GM10266 (cell line): ENCODE data around the gene PROS1.

Experiments
- DNase-seq: peaks from one replicate; pipeline ENCODE4 v3.0.0; 2012; ENCODE audit errors: extremely low spot score
- TF ChIP-seq, protein P1 (sequence below): IDR thresholded peaks from 2 replicates; pipeline ENCODE4 v1.5.1; 2012; ENCODE audit warnings: mild to moderate bottlenecking, low read depth; ENCODE audit not compliant: control insufficient read depth, insufficient read depth; ENCODE audit errors: missing control alignments

Gene PROS1

DNA sequence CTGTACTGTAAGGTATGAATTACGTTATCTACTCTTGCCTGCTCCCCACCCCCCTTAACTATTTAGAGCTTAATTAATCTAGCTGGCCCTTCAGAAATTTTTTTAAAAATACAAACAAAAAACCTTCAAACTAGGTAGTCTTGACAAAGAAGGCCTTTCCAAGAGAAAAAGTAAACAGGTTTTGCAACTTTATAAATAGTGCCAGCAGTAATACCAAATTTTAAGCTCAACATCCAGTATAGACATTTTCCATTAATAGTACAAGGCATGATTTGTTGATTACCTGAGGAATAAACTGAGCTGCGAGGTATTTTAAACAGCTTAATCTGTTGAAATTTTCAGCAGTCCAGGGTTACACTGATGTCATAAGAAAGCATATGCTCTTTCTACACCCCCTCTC lies 34.6 kb upstream of the PROS1 start:
- TF ChIP-seq, protein P1, sequence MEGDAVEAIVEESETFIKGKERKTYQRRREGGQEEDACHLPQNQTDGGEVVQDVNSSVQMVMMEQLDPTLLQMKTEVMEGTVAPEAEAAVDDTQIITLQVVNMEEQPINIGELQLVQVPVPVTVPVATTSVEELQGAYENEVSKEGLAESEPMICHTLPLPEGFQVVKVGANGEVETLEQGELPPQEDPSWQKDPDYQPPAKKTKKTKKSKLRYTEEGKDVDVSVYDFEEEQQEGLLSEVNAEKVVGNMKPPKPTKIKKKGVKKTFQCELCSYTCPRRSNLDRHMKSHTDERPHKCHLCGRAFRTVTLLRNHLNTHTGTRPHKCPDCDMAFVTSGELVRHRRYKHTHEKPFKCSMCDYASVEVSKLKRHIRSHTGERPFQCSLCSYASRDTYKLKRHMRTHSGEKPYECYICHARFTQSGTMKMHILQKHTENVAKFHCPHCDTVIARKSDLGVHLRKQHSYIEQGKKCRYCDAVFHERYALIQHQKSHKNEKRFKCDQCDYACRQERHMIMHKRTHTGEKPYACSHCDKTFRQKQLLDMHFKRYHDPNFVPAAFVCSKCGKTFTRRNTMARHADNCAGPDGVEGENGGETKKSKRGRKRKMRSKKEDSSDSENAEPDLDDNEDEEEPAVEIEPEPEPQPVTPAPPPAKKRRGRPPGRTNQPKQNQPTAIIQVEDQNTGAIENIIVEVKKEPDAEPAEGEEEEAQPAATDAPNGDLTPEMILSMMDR: no peak
- DNase-seq: no peak

DNA sequence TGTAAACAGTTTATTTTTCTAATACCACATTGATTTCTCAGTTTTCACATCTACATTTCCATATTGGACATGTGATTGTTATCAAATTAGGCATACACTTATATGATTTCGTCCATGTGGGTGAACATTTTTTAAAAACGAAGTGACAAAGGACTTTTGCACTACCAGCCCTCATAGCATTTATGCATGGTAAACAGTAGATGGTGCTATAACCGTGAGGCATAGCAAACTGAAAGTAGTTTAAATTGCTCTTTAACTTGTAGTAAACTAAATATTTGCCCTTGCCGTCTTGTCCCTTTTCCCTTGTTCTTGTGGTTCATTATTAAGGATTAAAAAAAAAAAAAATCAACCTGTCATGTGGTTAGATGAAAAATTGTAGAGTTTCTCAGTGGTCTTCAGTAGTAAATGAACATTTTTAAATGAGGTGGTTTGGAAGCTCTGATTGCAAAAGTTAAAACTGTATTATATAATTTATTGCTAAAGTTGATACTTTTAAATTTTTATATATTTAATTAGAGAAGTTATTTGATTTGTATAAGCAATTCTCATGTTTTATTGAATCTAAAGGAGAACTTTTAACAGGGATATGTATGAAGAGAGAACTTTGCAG lies 30.7 kb upstream of the PROS1 start:
- DNase-seq: peak; percentile 43

DNA sequence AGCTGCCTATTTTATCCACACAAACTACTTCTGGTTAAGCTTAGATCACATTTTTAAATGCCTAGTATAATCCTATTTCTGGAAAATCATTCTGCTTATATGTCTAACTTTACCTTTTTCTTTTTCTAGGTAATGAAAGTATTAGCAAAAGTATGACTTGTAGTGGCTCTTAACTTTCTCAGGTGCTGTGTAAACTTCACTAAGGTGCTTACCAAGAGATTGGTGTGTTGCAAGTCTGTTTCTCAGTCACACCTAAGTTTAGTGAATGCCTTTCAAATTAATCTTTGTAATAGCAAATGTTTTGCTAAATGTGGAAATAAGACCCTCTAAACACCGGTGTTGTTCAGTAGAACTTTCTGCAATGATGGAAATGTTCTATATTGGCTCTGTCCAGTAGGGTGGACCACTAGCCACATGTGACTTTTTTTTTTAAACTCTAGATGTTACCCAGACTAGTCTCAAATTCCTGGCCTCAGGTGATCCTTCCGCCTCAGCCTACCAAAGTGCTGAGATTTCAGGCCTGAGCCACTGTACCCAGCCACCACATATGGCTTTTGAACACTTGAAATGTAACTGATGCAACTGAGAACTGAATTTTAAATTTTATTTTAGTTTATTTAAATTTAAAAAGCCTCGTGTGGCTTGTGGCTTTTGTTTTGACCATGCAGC lies 28.3 kb upstream of the PROS1 start:
- no peak for DNase-seq
- TF ChIP-seq, protein P1: no peak

More for the DNA sequence above, 30.7 kb upstream of the PROS1 start:
- TF ChIP-seq, protein P1: peak; percentile 80

DNA sequence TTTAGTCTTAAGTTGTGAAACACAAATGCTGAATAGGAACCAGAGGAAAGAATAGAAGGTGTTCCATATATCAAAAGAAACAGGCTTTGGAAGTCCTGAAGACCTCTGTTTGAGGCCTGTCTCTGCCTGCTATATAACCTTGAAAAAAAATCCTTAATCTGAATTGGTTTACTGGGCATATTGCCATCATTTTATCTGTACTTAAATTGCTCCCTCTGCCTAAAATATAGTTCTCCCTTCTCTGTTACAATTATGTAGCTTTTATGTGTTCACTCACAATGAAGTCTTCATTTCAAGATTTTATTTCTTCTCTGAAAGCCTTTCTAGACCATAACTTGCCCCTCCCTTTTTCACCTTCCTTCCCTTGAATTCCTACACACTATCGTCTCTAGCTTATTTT lies 27.5 kb upstream of the PROS1 start:
- no peak for DNase-seq
- TF ChIP-seq, protein P1: no peak

DNA sequence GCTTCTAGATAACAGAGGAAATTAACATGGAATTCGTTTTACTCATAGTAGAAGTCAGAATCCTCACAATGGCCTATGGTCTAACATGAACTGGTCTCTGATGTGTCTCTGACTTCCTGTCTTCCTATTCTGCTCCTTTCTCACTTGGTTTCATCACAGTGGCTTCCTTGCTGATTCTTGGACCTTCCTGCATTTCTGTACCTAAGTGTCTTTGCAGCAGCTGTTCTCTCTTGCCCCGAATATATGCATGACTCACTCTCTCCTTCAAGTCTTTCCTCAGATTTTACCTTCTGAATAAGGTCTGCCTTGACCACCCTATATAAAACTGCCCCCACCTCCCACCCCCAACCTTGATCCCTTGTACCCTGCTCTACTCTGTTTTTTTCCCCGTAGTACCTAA lies 20.4 kb upstream of the PROS1 start:
- TF ChIP-seq, protein P1: no peak
- DNase-seq: no peak

DNA sequence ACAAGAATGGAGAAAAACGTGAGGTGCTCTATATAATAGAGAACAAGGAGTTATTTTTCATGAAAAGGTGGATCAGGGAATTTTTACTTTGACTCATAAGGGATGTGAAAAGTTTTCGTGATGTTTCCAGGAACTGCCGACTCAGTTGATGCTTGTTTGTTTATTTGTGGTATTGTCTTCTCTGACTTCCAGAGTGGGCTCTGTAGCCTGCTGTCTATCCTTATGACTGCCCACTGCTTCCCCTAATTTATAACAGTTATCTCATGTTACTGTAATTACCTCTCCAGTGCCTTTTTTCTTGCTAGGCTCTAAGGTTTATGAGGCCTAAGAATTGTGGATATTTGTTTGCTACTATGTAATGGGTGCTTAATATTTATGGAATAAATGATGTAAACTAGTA lies 18.5 kb upstream of the PROS1 start:
- DNase-seq: no peak
- TF ChIP-seq, protein P1: no peak

DNA sequence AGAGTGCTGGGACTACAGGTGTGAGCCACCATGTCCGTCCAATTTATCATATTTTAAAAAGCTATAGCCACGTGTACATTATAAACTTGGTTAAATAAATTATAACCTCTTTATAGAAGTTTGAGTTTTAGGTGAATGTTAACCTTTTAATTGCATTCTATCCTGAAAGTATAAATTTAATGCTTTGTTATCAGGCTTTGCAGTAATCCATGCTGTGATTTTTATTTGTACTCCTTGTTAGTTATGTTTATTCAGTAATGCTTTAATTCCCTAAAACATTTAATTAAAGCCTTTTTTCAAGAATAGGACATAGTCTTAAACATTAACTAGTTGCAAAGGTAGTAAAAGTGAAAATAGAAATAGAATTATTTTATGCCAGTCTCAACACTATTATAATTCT lies 17.9 kb upstream of the PROS1 start:
- TF ChIP-seq, protein P1: no peak
- no peak for DNase-seq
